Measurements from ENCODE around the gene ANKRD22. TPM values are rescaled to one million over a fixed set of nuclear protein-coding genes. Genes with fewer than 3 reads are reported as not detected.

ANKRD22 gene
- total and polyA plus RNA-seq, 2 of the 8 experiments (the other 6 are each of a cell fraction or from before 2014, with no cell fraction given) = 0.68 TPM; not detected in 1

DNA sequence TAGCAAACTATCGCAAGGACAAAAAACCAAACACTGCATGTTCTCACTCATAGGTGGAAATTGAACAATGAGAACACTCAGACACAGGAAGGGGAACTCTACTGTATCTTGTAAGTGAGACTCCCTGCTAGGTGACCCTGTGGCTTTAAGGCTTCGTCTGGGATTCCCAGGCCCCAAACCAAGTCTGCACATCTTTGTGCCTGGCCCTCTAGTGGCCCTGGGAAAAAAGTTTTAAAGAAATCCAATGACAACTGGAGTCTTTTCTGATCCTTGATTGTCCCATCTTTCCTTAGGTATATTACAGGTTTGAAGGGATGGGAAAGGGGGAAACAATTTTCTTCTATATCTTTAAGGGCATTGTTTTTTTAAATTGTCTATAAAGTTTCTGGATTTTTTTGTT is 59.7 kb downstream of the ANKRD22 start:
- Histone ChIP-seq H2BK15ac (ENCODE audit: low read length) (no peak overlapping the region), H3K9me3 (ENCODE audit: insufficient read depth in 2 of 2, low read depth in 1 of 2, low read length in 1 of 2) (no peaks in the 10 kb centered on the region), H3K4ac (replicated peaks; ENCODE audit: insufficient read length, low read depth, low read length) (no peak overlapping the region), H3K79me2 (ENCODE audit: control insufficient read depth in 1 of 2, insufficient read depth in 2 of 2, low read length in 2 of 2) (no peaks in the 10 kb centered on the region), H3K27me3 (replicated peaks in 1 of 4; ENCODE audit: control insufficient read depth in 3 of 4, extremely low read depth in 1 of 4, insufficient read depth in 3 of 4, low read length in 3 of 4) (no peaks in the 10 kb centered on the region), H2BK120ac (replicated peaks; ENCODE audit: low read depth, low read length) (no peak overlapping the region), H2AK5ac (ENCODE audit: low read depth, low read length) (no peak overlapping the region), H3K27ac (ENCODE audit: low read depth, low read length) (no peak overlapping the region), H2BK20ac (ENCODE audit: low read length) (no peak overlapping the region), H4K5ac (ENCODE audit: insufficient read length, low read depth, low read length) (no peak overlapping the region), H3K18ac (ENCODE audit: extremely low read depth, low read length) (no peak overlapping the region), H3K23ac (ENCODE audit: insufficient read length) (no peak overlapping the region), H3K9ac (replicated peaks in 1 of 4; ENCODE audit: extremely low read depth in 1 of 4, low read depth in 3 of 4, low read length in 3 of 4) (no peak overlapping the region), H3K56ac (replicated peaks; ENCODE audit: insufficient read length, low read depth, low read length) (no peak overlapping the region), H3K4me1 (replicated peaks in 1 of 4; ENCODE audit: control insufficient read depth in 3 of 4, insufficient read depth in 4 of 4, low read length in 3 of 4) (no peaks in the 10 kb centered on the region), H3K14ac (ENCODE audit: insufficient read length) (no peak overlapping the region), H2BK12ac (ENCODE audit: low read depth, low read length) (no peak overlapping the region), H3K4me3 (ENCODE audit: extremely low read depth in 1 of 4, insufficient read depth in 2 of 4, low read depth in 3 of 4, low read length in 4 of 4) (no peak overlapping the region), H3K4me2 (ENCODE audit: insufficient read depth in 1 of 2, low read depth in 2 of 2, low read length in 2 of 2) (no peak overlapping the region), H3K36me3 (ENCODE audit: control insufficient read depth in 2 of 4, insufficient read depth in 4 of 4, low read length in 3 of 4) (no peaks in the 10 kb centered on the region), H4K91ac (replicated peaks; ENCODE audit: insufficient read length, low read length) (no peak overlapping the region), H3K79me1 (ENCODE audit: low read depth, low read length) (no peaks in the 10 kb centered on the region), H3K23me2 (ENCODE audit: low read depth, low read length) (no peaks in the 10 kb centered on the region), H4K8ac (ENCODE audit: extremely low read depth, insufficient read depth, low read length) (no peak overlapping the region), H4K20me1 (replicated peaks in 1 of 2; ENCODE audit: control insufficient read depth in 1 of 2, insufficient read depth in 2 of 2, low read length in 2 of 2) (no peaks in the 10 kb centered on the region), H2BK5ac (ENCODE audit: low read depth, low read length) (no peak overlapping the region), H2AFZ (ENCODE audit: low read length) (no peak overlapping the region)
- POLR2A ChIA-PET (ENCODE audit: partially characterized antibody) = no interaction called here
- peak; percentile 58 to 60 for TF ChIP-seq RAD21 (IDR thresholded peaks at IDR 0.05 in 1 of 2, conservative IDR thresholded peaks at IDR 0.05 in 1 of 2; ENCODE audit: low read depth in 2 of 2, low read length in 2 of 2)
- no peak for TF ChIP-seq KDM1A (IDR thresholded peaks at IDR 0.05; ENCODE audit: borderline replicate concordance, low read length)
- TF ChIP-seq, protein P1, sequence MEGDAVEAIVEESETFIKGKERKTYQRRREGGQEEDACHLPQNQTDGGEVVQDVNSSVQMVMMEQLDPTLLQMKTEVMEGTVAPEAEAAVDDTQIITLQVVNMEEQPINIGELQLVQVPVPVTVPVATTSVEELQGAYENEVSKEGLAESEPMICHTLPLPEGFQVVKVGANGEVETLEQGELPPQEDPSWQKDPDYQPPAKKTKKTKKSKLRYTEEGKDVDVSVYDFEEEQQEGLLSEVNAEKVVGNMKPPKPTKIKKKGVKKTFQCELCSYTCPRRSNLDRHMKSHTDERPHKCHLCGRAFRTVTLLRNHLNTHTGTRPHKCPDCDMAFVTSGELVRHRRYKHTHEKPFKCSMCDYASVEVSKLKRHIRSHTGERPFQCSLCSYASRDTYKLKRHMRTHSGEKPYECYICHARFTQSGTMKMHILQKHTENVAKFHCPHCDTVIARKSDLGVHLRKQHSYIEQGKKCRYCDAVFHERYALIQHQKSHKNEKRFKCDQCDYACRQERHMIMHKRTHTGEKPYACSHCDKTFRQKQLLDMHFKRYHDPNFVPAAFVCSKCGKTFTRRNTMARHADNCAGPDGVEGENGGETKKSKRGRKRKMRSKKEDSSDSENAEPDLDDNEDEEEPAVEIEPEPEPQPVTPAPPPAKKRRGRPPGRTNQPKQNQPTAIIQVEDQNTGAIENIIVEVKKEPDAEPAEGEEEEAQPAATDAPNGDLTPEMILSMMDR (IDR thresholded peaks at IDR 0.05; ENCODE audit: control extremely low read depth in 1 of 3, insufficient read depth in 1 of 3, low read depth in 1 of 3, low read length in 3 of 3) = peak; percentile 44 to 78 (median 65)
- FAIRE-seq (peak; percentile 93), DNase-seq (ENCODE audit: low read depth in 1 of 2, low spot score in 2 of 2) (no peak)
- WGBS, 2 experiments (ENCODE audit: extremely low coverage in 1 of 2, insufficient coverage in 1 of 2, insufficient read length in 1 of 2, insufficient replicate concordance in 2 of 2, low coverage in 1 of 2, low lambda C conversion rate in 2 of 2, missing lambda C conversion rate in 1 of 2) = 49% methylated on average over 2 of the region's 2 CpGs; no CpG with 5 or more reads in 1 of the 2 experiments
- CTCF ChIA-PET (ENCODE audit: partially characterized antibody) = interaction anchor here (0.6 to 2.4 kb wide), 12 partner anchors 11 to 596 kb away, joined by 3 to 28 read pairs (median 4); no protein-coding TSS in a partner anchor
